Caco-2 (cell line): Measurements from ENCODE around the gene NUSAP1. TPM values are rescaled to one million over a fixed set of nuclear protein-coding genes. Genes with fewer than 3 reads are reported as not detected.
"Not testable (repeated sequence)": the region's sequence is repeated elsewhere in the genome, so short reads cannot be mapped to it uniquely, and the experiment has no call there.

Source experiments
- BruUV-seq: library from RNA; stranded (reverse); fragments of 400-500 nt; replicated peaks from 2 replicates; lab custom pipeline; 2021; lab: Mats Ljungman, UMichigan
- CTCF ChIA-PET: fragments of 300-600 bp; sonication (Branson Sonifier 250); formaldehyde crosslinking; loops from one replicate; lab custom pipeline; 2022; ENCODE audit warnings: antibody characterized with exemption; lab: Charles Lee
- POLR2A ChIA-PET: fragments of 300-600 bp; sonication (Branson Sonifier 250); formaldehyde crosslinking; loops from one replicate; lab custom pipeline; 2022; ENCODE audit warnings: antibody characterized with exemption; lab: Charles Lee
- DNase-seq, 2 experiments: peaks; one replicate each; pipeline versions ENCODE4 v3.0.0 to v3.0.0-alpha.2; 2020 to 2022
- H3K27me3 ChIP-seq: replicated peaks from 2 replicates; pipeline ENCODE4 v1.6.0; 2011; ENCODE audit warnings: low read length; ENCODE audit not compliant: control insufficient read depth, insufficient read depth
- H3K36me3 ChIP-seq: 2 replicates; pipeline ENCODE4 v1.5.1; 2011; ENCODE audit warnings: low read length; ENCODE audit not compliant: control insufficient read depth, insufficient read depth
- H3K4me1 ChIP-seq: fragments of 250-450 bp; sonication (Bioruptor Pico); 2 replicates; pipeline ENCODE4 v1.5.1; 2020; ENCODE audit warnings: mild to moderate bottlenecking
- H3K4me3 ChIP-seq: 2 replicates; pipeline ENCODE4 v1.5.1; 2011; ENCODE audit warnings: low read depth, mild to moderate bottlenecking, control low read depth, low read length
- H3K9me3 ChIP-seq: fragments of 250-450 bp; sonication (Bioruptor Pico); 2 replicates; pipeline ENCODE4 v1.5.1; 2020; ENCODE audit warnings: mild to moderate bottlenecking, moderate library complexity
- H3K27ac Mint-ChIP-seq: one replicate; pipeline ENCODE4 v1.8.0; 2022; ENCODE audit warnings: mixed read lengths; ENCODE audit not compliant: unreplicated experiment
- H3K27me3 Mint-ChIP-seq: one replicate; pipeline ENCODE4 v1.8.0; 2022; ENCODE audit warnings: mixed read lengths; ENCODE audit not compliant: insufficient read depth, unreplicated experiment
- H3K36me3 Mint-ChIP-seq: one replicate; pipeline ENCODE4 v1.8.0; 2022; ENCODE audit warnings: mild to moderate bottlenecking, mixed read lengths; ENCODE audit not compliant: insufficient read depth, unreplicated experiment
- H3K4me1 Mint-ChIP-seq: one replicate; pipeline ENCODE4 v1.8.0; 2022; ENCODE audit warnings: low read depth, mixed read lengths; ENCODE audit not compliant: unreplicated experiment
- H3K4me3 Mint-ChIP-seq: one replicate; pipeline ENCODE4 v1.8.0; 2022; ENCODE audit warnings: mild to moderate bottlenecking, moderate library complexity, mixed read lengths; ENCODE audit not compliant: unreplicated experiment
- H3K9me3 Mint-ChIP-seq: one replicate; pipeline ENCODE4 v1.8.0; 2022; ENCODE audit warnings: mixed read lengths; ENCODE audit not compliant: unreplicated experiment
- intact Hi-C: fragments of 100-400 bp; cut with micrococcal nuclease; formaldehyde crosslinking; loops from one replicate; pipeline ENCODE4 v1.10.0; 2022; ENCODE audit not compliant: unreplicated experiment
- total RNA-seq: library from RNA; stranded (reverse); gene quantifications from 2 replicates; pipeline ENCODE4 v1.2.3, GENCODE V29; 2022
- TF ChIP-seq, protein P1 (sequence below), 2 experiments: fragments of 200-600 bp in 1 of 2; IDR thresholded peaks; 1 replicate in 1 of 2; 2 replicates in 1 of 2; pipeline versions ENCODE4 v1.5.1 to v1.8.0; 2011 to 2022; ENCODE audit warnings: antibody characterized with exemption in 1 of 2, control low read depth in 1 of 2, inconsistent platforms in 1 of 2, low read depth in 1 of 2, low read length in 1 of 2, mild to moderate bottlenecking in 1 of 2, moderate library complexity in 1 of 2; ENCODE audit not compliant: insufficient read depth in 1 of 2, severe bottlenecking in 1 of 2, unreplicated experiment in 1 of 2

Gene NUSAP1
- total RNA-seq, 1 experiment from 2014 or later: 106 TPM

DNA sequence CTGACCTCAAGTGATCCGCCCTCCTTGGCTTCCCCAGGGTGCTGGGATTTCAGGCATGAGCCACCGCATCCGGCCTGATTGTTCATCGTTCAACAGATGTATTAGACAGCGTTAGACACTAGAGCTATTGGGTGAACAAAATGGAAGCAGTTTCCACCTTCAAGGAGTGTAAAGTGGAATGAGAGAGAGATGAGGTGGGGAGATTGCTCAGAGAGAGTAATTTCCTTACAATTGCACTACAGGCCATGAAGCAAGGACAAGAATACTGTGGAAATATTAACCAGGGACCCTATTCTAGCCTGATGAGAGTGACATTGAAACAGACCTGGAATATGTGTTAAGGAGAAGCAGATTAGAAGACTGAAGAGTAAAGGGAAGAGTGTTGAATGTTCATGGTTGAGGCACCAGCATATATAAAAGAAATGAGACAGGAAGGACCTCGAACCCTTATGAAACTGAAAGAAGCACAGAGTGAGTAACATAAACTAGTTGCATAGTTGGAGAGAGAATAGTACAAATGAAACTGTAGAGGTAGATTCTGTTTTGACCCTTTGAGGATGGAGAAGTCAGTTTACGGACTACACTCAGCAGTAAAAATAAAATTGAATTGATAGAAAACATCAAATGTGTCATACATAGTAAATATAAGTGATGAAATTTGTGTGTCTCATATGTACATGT is 91.4 kb downstream of the NUSAP1 start:
- TF ChIP-seq, protein P1, sequence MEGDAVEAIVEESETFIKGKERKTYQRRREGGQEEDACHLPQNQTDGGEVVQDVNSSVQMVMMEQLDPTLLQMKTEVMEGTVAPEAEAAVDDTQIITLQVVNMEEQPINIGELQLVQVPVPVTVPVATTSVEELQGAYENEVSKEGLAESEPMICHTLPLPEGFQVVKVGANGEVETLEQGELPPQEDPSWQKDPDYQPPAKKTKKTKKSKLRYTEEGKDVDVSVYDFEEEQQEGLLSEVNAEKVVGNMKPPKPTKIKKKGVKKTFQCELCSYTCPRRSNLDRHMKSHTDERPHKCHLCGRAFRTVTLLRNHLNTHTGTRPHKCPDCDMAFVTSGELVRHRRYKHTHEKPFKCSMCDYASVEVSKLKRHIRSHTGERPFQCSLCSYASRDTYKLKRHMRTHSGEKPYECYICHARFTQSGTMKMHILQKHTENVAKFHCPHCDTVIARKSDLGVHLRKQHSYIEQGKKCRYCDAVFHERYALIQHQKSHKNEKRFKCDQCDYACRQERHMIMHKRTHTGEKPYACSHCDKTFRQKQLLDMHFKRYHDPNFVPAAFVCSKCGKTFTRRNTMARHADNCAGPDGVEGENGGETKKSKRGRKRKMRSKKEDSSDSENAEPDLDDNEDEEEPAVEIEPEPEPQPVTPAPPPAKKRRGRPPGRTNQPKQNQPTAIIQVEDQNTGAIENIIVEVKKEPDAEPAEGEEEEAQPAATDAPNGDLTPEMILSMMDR (IDR thresholded peaks at IDR 0.05; ENCODE audit: insufficient read depth in 1 of 2, low read depth in 1 of 2, low read length in 1 of 2, severe bottlenecking in 1 of 2, unreplicated experiment in 1 of 2): no peak
- Histone ChIP-seq H3K36me3 (no peaks in the 10 kb centered on the region), H3K27me3 (no peaks in the 10 kb centered on the region), H3K4me1 (no peaks in the 10 kb centered on the region), H3K9me3 (no peaks in the 10 kb centered on the region), H3K4me3 (no peak overlapping the region)
- Mint-ChIP-seq H3K4me3 (no peak overlapping the region), H3K27ac (no peak overlapping the region), H3K4me1 (peaks cover 7% of the 10 kb centered on the region), H3K27me3 (no peaks in the 10 kb centered on the region), H3K36me3 (no peaks in the 10 kb centered on the region), H3K9me3 (no peaks in the 10 kb centered on the region)
- ChIA-PET CTCF (no interaction called here), POLR2A (no interaction called here)
- no TSS peak for BruUV-seq
- intact Hi-C loops: no loop called here
- DNase-seq: no peak

GRCh38 chr15:41424809-41425208 is 92.1 kb downstream of the NUSAP1 start:
- no TSS peak for BruUV-seq
- Mint-ChIP-seq H3K27me3 (no peaks in the 10 kb centered on the region), H3K36me3 (peaks cover 5% of the 10 kb centered on the region), H3K4me1 (peaks cover 13% of the 10 kb centered on the region), H3K9me3 (no peaks in the 10 kb centered on the region), H3K4me3 (no peak overlapping the region), H3K27ac (no peak overlapping the region)
- Histone ChIP-seq H3K4me3 (no peak overlapping the region), H3K4me1 (no peaks in the 10 kb centered on the region), H3K9me3 (no peaks in the 10 kb centered on the region), H3K36me3 (no peaks in the 10 kb centered on the region), H3K27me3 (no peaks in the 10 kb centered on the region)
- TF ChIP-seq, protein P1 (IDR thresholded peaks at IDR 0.05; ENCODE audit: insufficient read depth in 1 of 2, low read depth in 1 of 2, low read length in 1 of 2, severe bottlenecking in 1 of 2, unreplicated experiment in 1 of 2): no peak
- ChIA-PET POLR2A (no interaction called here), CTCF (no interaction called here)
- no peak for DNase-seq
- intact Hi-C loops: no loop called here

DNA sequence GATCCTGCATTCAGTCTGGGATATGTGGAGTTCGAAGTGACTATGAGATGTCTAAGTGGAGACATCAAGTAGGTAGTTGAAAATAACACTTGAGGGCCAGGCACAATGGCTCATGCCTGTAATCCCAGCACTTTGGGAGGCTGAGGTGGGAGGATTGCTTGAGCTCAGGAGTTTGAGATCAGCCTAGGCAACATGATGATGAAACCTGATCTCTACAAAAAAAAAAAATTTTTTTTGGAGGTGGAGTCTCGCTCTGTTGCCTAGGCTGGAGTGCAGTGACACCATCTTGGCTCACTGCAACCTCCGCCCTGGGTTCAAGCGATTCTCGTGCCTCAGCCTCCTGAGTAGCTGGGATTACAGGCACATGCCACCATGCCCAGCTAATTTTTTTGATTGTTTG is 93.2 kb downstream of the NUSAP1 start:
- BruUV-seq, H3K9me3 Mint-ChIP-seq, H3K36me3 Mint-ChIP-seq, H3K4me1 ChIP-seq, H3K9me3 ChIP-seq, H3K27me3 ChIP-seq, POLR2A ChIA-PET, CTCF ChIA-PET, H3K4me3 ChIP-seq, DNase-seq, H3K27me3 Mint-ChIP-seq, H3K4me3 Mint-ChIP-seq, intact Hi-C loops, H3K36me3 ChIP-seq, H3K27ac Mint-ChIP-seq: not testable (repeated sequence)
- H3K4me1 Mint-ChIP-seq: peaks cover 13% of the 10 kb centered on the region
